C4-2B (cell line): ENCODE data around the gene VRK1.

Experiments used
- ZFX ChIP-seq: fragments of 450-650 bp; IDR thresholded peaks from 2 replicates; pipeline ENCODE4 v1.6.1; 2017
- TF ChIP-seq, protein P1 (sequence below): fragments of 450-650 bp; conservative IDR thresholded peaks from 2 replicates; pipeline ENCODE4 v1.5.1; 2017; ENCODE audit warnings: mild to moderate bottlenecking

DNA sequence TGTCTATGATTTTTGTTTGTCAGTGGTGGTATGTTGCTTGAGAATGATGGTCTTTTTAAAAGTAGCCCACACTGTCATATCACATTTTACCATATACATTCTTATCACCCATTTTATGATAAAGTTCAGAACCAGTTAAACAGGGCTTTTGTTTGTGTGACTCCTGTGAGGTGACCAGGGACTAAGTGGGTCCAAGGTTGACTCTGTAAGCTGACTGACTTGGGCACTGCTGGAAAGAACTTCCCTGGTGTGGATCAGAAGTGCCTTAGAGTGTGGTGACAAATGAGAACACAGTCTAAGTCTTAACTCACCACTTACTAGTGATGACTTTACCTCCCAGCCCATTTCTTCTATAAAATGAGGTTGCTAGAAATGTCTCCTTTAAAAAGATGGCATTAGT, 52.6 kb downstream of the VRK1 start:
- TF ChIP-seq, protein P1, sequence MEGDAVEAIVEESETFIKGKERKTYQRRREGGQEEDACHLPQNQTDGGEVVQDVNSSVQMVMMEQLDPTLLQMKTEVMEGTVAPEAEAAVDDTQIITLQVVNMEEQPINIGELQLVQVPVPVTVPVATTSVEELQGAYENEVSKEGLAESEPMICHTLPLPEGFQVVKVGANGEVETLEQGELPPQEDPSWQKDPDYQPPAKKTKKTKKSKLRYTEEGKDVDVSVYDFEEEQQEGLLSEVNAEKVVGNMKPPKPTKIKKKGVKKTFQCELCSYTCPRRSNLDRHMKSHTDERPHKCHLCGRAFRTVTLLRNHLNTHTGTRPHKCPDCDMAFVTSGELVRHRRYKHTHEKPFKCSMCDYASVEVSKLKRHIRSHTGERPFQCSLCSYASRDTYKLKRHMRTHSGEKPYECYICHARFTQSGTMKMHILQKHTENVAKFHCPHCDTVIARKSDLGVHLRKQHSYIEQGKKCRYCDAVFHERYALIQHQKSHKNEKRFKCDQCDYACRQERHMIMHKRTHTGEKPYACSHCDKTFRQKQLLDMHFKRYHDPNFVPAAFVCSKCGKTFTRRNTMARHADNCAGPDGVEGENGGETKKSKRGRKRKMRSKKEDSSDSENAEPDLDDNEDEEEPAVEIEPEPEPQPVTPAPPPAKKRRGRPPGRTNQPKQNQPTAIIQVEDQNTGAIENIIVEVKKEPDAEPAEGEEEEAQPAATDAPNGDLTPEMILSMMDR, result no peak
- TF ChIP-seq ZFX, result no peak
